ENCODE results near the gene C16orf90. TPM values are rescaled to one million over a fixed set of nuclear protein-coding genes. Genes with fewer than 3 reads are reported as not detected.
"Not testable (repeated sequence)": the region's sequence is repeated elsewhere in the genome, so short reads cannot be mapped to it uniquely, and the experiment has no call there.

Gene C16orf90
- total RNA-seq, 4 donors from 2014 or later = not detected

- Histone ChIP-seq H3K4me3 (no peak overlapping the region), H3K9me3 (no peaks in the 10 kb centered on the region), H3K27ac (no peak overlapping the region), H3K36me3 (peaks cover 0 to 87% of the 10 kb centered on the region in 2 donors), H3K27me3 (no peaks in the 10 kb centered on the region), H3K4me1 (peaks cover 0 to 6% (median 0%) of the 10 kb centered on the region in 3 donors)
- ATAC-seq = no peak
- no peak for TF ChIP-seq POLR2AphosphoS5 (IDR thresholded peaks at IDR 0.05)
- TF ChIP-seq, protein P1, sequence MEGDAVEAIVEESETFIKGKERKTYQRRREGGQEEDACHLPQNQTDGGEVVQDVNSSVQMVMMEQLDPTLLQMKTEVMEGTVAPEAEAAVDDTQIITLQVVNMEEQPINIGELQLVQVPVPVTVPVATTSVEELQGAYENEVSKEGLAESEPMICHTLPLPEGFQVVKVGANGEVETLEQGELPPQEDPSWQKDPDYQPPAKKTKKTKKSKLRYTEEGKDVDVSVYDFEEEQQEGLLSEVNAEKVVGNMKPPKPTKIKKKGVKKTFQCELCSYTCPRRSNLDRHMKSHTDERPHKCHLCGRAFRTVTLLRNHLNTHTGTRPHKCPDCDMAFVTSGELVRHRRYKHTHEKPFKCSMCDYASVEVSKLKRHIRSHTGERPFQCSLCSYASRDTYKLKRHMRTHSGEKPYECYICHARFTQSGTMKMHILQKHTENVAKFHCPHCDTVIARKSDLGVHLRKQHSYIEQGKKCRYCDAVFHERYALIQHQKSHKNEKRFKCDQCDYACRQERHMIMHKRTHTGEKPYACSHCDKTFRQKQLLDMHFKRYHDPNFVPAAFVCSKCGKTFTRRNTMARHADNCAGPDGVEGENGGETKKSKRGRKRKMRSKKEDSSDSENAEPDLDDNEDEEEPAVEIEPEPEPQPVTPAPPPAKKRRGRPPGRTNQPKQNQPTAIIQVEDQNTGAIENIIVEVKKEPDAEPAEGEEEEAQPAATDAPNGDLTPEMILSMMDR (IDR thresholded peaks at IDR 0.05) = no peak
- TF ChIP-seq EP300 (IDR thresholded peaks at IDR 0.05) = no peak
- TF ChIP-seq POLR2A (IDR thresholded peaks at IDR 0.05) = no peak
These were observed 33.9 kb upstream of the C16orf90 start for GRCh38 chr16:3529175-3529574.

DNA sequence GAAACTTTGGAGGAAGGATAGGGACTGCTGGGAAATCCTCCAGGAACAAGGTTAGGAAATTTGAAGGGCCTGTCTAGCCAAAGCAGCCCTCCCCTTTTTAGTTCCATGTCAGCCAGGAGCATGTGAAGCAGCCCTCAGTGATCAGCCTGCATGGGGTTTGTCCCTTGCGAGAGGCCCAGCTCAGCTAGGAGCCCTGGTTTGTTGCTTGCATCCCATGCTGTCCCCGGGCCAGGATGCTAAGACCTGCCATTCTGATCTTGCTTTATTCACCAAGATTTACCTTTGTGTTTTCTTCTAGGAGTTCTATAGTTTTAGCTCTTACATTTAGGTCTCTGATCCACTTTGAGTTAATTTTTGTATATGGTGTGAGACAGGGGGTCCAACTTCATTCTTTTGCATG is 33.1 kb upstream of the C16orf90 start:
- Histone ChIP-seq H3K36me3 (peaks cover 0 to 87% of the 10 kb centered on the region in 2 donors), H3K27me3 (no peaks in the 10 kb centered on the region), H3K9me3 (no peaks in the 10 kb centered on the region), H3K27ac (no peak overlapping the region), H3K4me3 (no peak overlapping the region), H3K4me1 (peaks cover 0 to 6% (median 0%) of the 10 kb centered on the region in 3 donors)
- no peak for ATAC-seq
- TF ChIP-seq POLR2AphosphoS5 (IDR thresholded peaks at IDR 0.05) = no peak
- TF ChIP-seq EP300 (IDR thresholded peaks at IDR 0.05) = no peak
- TF ChIP-seq POLR2A (IDR thresholded peaks at IDR 0.05) = no peak
- TF ChIP-seq, protein P1 (IDR thresholded peaks at IDR 0.05) = no peak
- WGBS, 2 donors (ENCODE audit: low coverage in 1 of 2) = 100% methylated on average over 2 of the region's 2 CpGs; no CpG with 5 or more reads in 1 of the 2 donors

DNA sequence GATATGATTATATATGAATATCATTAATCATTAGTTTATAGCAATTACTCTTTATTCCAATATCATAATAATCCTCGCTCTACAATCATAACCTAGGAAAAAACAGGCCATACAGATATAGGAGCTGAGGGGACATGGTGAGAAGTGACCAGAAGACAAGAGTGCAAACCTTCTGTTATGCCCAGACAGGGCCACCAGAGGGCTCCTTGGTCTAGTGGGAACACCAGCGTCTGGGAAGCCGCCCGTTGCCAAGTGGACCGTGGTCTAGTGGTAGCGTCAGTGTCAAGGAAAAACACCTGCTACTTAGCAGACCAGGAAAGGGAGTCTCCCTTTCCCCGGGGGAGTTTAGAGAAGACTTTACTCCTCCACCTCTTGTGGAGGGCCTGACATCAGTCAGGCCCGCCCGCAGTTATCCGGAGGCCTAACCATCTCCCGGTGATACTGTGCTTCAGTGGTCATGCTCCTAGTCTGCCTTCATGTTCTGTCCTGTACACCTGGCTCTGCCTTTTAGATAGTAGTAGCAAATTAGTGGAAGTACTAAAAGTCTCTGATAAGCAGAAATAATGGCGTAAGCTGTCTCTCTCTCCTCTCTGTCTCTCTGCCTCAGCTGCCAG is 32.0 kb upstream of the C16orf90 start:
- TF ChIP-seq, protein P1 (IDR thresholded peaks at IDR 0.05) = peak in 3 of 4 experiments; percentile 61 to 66 (median 64)
- not testable (repeated sequence) for H3K9me3 ChIP-seq, H3K27me3 ChIP-seq, ATAC-seq, H3K4me1 ChIP-seq, H3K27ac ChIP-seq, H3K4me3 ChIP-seq
- WGBS, 2 donors (ENCODE audit: low coverage in 1 of 2) = 33 to 93% methylated on average over 6 to 7 of the region's 12 CpGs
- H3K36me3 ChIP-seq = peaks cover 0 to 87% of the 10 kb centered on the region in 2 donors

DNA sequence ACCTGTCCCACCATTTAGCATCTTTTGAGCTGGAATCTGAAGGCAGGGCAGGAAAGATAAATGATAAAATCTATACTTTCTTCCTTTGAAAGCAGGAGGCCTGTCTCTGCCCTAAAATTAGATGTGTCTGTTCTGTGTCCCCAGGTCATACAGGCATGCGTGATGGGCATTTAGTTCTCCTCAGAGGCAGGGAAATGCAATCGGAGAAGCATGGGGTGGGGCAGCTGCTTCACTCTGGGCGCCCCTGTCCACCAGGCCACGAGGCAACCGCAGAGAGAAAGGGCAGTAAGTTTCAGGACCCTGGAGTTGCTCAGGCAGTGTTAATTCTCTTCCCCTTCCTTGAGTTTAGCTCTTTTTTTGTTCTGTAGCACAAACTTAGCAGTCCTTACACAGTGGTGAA is 30.7 kb upstream of the C16orf90 start:
- H3K27ac ChIP-seq = no peak overlapping the region
- no peaks in the 10 kb centered on the region for H3K9me3 ChIP-seq
- no peak overlapping the region for H3K4me3 ChIP-seq
- H3K36me3 ChIP-seq = peaks cover 0 to 85% of the 10 kb centered on the region in 2 donors
- WGBS, 2 donors (ENCODE audit: low coverage in 1 of 2) = 80 to 81% methylated on average over 1 to 5 of the region's 5 CpGs
- H3K4me1 ChIP-seq = peaks cover 0 to 7% (median 0%) of the 10 kb centered on the region in 3 donors
- ATAC-seq = no peak
- H3K27me3 ChIP-seq = no peaks in the 10 kb centered on the region
- TF ChIP-seq, protein P1 (IDR thresholded peaks at IDR 0.05) = no peak
- TF ChIP-seq POLR2A (IDR thresholded peaks at IDR 0.05) (no peak), EP300 (IDR thresholded peaks at IDR 0.05) (no peak), POLR2AphosphoS5 (IDR thresholded peaks at IDR 0.05) (no peak)

- Histone ChIP-seq H3K4me3 (no peak overlapping the region), H3K4me1 (peaks cover 0 to 13% (median 0%) of the 10 kb centered on the region in 3 donors), H3K9me3 (no peaks in the 10 kb centered on the region), H3K27me3 (no peaks in the 10 kb centered on the region), H3K27ac (no peak overlapping the region), H3K36me3 (peaks cover 0 to 93% of the 10 kb centered on the region in 2 donors)
- TF ChIP-seq EP300 (IDR thresholded peaks at IDR 0.05) (no peak), POLR2A (IDR thresholded peaks at IDR 0.05) (no peak), POLR2AphosphoS5 (IDR thresholded peaks at IDR 0.05) (no peak)
- TF ChIP-seq, protein P1 (IDR thresholded peaks at IDR 0.05) = no peak
- no peak for ATAC-seq
- 100% methylated on average over 1 of the region's 3 CpGs for WGBS, 2 donors (ENCODE audit: low coverage in 1 of 2)
These were observed 28.0 kb upstream of the C16orf90 start for GRCh38 chr16:3523281-3523680.
